ENCODE results near the gene ANKLE2. TPM values are rescaled to one million over a fixed set of nuclear protein-coding genes. Genes with fewer than 3 reads are reported as not detected.

Gene ANKLE2
- total and polyA plus RNA-seq, 10 donors, result 25.7 to 86.5 (median 76.2) TPM

DNA sequence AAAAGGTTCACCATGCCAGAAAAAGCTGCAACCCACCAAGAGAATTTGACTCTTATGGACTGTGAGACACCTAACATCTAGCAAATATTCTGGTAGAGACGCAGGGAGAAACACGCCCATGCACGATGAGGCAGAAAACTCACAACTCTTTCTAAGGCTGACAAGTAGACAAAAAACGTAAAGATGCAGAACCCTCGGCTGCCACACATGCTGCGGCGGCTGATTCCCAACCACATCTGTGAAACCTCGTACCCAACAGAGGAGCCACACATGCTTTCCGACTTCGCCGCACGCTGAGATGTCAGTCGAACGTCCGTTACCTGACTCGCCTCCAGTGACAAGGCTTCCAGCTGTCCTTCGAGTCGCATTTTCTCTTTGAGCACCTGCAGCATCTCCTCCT is 45.2 kb upstream of the ANKLE2 start:
- H3K27ac ChIP-seq, result no peak overlapping the region
- H3K27me3 ChIP-seq (replicated peaks in 1 of 7), result no peaks in the 10 kb centered on the region
- H3K36me3 ChIP-seq, result peaks cover 0 to 99% (median 74%) of the 10 kb centered on the region in 6 donors
- DNase-seq, result no peak
- H3K4me3 ChIP-seq, result no peak overlapping the region
- peaks cover 0 to 6% (median 0%) of the 10 kb centered on the region in 6 donors for H3K4me1 ChIP-seq
- no peak for TF ChIP-seq POLR2AphosphoS5 (IDR thresholded peaks at IDR 0.05)
- TF ChIP-seq CTCF (IDR thresholded peaks at IDR 0.05 in 8 of 11, conservative IDR thresholded peaks at IDR 0.05 in 3 of 11), result no peak
- TF ChIP-seq POLR2A (IDR thresholded peaks at IDR 0.05), result no peak
- intact Hi-C loops (cut with DNase I; ENCODE audit: low total_unique reads), result no loop called here
- WGBS, 5 donors, result 85 to 90% (median 88%) methylated on average over 18 of the region's 18 CpGs
- H3K9me3 ChIP-seq, result no peaks in the 10 kb centered on the region

DNA sequence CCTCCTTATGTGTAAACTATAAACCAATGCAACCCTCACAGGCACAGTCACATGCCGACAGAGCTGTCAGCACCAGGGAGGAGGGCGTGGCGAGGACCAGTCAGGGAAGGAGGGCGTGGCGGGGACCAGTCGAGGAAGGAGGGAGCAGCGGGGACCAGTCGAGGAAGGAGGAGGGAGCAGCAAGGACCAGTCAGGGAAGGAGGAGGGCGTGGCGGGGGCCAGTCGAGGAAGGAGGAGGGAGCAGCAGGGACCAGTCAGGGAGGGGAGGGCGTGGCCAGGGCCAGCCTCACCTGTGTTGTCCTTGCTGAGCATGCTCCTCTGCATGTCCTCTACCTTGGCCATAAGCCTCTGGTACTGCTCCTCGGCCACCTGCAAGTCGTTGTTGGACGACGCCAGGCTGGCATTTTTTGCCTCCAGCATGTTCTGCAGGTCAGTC is 42.8 kb upstream of the ANKLE2 start:
- Histone ChIP-seq H3K27me3 (replicated peaks in 1 of 7) (no peaks in the 10 kb centered on the region), H3K27ac (no peak overlapping the region), H3K4me1 (peaks cover 0 to 6% (median 0%) of the 10 kb centered on the region in 6 donors), H3K4me3 (no peak overlapping the region), H3K36me3 (peaks cover 0 to 99% (median 86%) of the 10 kb centered on the region in 6 donors), H3K9me3 (no peaks in the 10 kb centered on the region)
- 83 to 88% (median 87%) methylated on average over 13 to 16 of the region's 16 CpGs for WGBS, 5 donors
- TF ChIP-seq POLR2AphosphoS5 (IDR thresholded peaks at IDR 0.05) (no peak), CTCF (IDR thresholded peaks at IDR 0.05 in 8 of 11, conservative IDR thresholded peaks at IDR 0.05 in 3 of 11) (no peak), POLR2A (IDR thresholded peaks at IDR 0.05) (no peak)
- intact Hi-C loops (cut with DNase I; ENCODE audit: low total_unique reads), result no loop called here
- DNase-seq, result no peak

DNA sequence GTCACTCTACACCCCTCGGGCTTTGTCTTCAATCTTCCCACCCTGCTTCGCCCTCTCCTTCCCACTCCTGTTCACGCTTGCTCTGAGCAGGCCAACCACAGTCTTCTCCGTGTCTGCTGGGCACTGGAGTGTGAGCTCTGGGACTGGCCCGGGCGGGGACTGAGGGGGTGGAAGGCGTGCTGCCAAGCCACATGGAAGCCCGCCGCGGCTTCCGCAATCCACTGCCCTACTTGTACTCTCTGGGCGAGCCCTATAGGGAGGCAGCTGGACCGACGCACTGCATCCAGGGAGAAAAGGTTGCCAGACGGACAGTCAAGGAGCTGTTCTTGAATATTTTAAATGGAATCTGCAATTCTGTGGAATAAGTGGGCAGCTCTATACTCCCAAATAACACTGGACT is 42.3 kb upstream of the ANKLE2 start:
- no peak for DNase-seq
- Histone ChIP-seq H3K27ac (no peak overlapping the region), H3K9me3 (no peaks in the 10 kb centered on the region), H3K4me1 (peaks cover 0 to 6% (median 0%) of the 10 kb centered on the region in 6 donors), H3K36me3 (peaks cover 0 to 99% (median 91%) of the 10 kb centered on the region in 6 donors), H3K27me3 (replicated peaks in 1 of 7) (no peaks in the 10 kb centered on the region), H3K4me3 (no peak overlapping the region)
- 90 to 97% (median 95%) methylated on average over 15 of the region's 15 CpGs for WGBS, 5 donors
- TF ChIP-seq POLR2AphosphoS5 (IDR thresholded peaks at IDR 0.05), result no peak
- no peak for TF ChIP-seq POLR2A (IDR thresholded peaks at IDR 0.05)
- TF ChIP-seq CTCF (IDR thresholded peaks at IDR 0.05 in 8 of 11, conservative IDR thresholded peaks at IDR 0.05 in 3 of 11), result no peak
- intact Hi-C loops (cut with DNase I; ENCODE audit: low total_unique reads), result no loop called here

- Histone ChIP-seq H3K9me3 (no peaks in the 10 kb centered on the region), H3K36me3 (peaks cover 0 to 99% (median 94%) of the 10 kb centered on the region in 6 donors), H3K4me3 (no peak overlapping the region), H3K27me3 (replicated peaks in 1 of 7) (no peaks in the 10 kb centered on the region), H3K27ac (no peak overlapping the region), H3K4me1 (peaks cover 0 to 6% (median 0%) of the 10 kb centered on the region in 6 donors)
- TF ChIP-seq POLR2A (IDR thresholded peaks at IDR 0.05) (no peak), CTCF (IDR thresholded peaks at IDR 0.05 in 8 of 11, conservative IDR thresholded peaks at IDR 0.05 in 3 of 11) (no peak), POLR2AphosphoS5 (IDR thresholded peaks at IDR 0.05) (no peak)
- intact Hi-C loops (cut with DNase I; ENCODE audit: low total_unique reads), result no loop called here
- DNase-seq, result no peak
- WGBS, 5 donors, result 90 to 98% (median 95%) methylated on average over 14 of the region's 14 CpGs
Measured at GRCh38 chr12:132803125-132803524, 41.5 kb upstream of the ANKLE2 start.

All from spleen (tissue), 11 donors.